Measurements from ENCODE around the gene LRP5. TPM values are rescaled to one million over a fixed set of nuclear protein-coding genes. Genes with fewer than 3 reads are reported as not detected.

Gene LRP5
- total RNA-seq, 1 donor from 2014 or later, result 15.1 TPM

DNA sequence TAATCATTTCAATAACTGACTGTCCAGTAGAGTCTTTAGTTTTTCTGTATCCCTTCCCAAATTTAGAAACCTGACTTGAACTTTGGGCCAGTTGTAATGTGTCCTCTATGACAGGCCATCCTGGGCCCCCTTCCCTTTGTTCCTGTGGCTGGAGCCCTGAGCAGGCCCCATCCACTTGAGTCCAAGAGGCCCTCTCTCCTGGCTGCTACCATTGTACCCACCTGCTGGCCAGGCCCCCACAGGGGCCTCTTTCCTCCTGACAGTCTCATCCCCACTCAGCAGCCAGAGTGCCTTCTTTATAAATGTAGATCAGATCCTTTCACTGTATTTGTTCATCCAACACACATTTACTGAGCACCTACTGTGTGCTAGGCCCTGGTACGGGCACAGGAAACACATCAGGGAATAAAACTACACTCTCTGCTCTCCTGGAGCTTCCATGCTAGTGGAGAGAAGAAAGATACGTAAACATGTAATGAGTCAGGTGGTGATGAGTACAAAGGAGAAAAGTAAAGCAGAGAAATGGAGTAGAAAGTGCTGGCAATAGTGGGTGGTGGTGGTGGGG lies 2.7 kb upstream of the LRP5 start:
- no peak for DNase-seq

DNA sequence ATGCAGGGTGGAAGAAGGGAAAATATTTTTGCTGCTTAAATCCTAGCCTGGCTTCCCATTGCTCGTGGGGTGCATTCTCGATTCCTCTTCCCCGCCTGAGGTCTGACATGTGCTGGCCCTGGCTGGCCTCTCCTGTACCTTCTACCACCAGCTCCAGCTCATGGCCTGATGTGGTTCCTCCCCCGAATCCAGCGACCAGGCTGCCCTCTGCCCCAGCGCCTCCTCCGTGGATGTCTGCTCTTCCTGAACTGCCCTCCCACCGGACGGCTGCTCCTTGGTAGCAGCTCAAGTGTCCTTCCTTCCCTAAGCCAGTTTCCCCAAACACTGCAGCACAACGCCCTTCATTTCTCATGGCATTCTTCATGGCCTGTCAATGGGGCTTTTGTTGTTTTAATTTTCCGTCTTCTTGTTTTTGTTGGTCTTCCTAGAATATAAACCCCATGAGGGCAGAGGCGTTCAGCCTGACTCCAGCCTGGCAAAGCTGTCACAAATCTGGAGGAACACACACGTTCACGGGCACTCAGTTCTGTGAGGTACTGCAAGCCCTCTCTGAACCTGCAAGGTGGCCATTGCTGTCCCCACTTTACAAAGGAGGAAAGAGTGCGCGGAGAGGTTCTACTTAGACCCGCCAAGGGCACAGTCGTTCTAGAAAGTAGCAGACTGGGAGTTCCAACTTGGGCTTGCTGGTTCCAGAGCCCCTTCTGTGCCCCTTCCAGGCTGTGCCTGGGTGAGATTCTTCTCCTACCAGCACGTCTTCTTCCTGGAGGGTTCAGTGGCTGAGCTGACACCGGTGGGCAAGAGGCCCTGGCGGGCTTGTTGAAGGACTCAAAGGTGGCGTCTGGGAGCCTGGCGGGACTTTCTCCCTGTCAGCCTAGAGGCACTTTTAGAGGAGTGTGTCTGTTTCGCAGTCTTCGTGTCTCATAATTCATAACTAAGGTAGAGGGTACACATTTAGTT lies 953 bp upstream of the LRP5 start:
- no peak for DNase-seq

- DNase-seq, result no peak
These were observed 586 bp downstream of the LRP5 start for GRCh38 chr11:68312780-68313573.

DNA sequence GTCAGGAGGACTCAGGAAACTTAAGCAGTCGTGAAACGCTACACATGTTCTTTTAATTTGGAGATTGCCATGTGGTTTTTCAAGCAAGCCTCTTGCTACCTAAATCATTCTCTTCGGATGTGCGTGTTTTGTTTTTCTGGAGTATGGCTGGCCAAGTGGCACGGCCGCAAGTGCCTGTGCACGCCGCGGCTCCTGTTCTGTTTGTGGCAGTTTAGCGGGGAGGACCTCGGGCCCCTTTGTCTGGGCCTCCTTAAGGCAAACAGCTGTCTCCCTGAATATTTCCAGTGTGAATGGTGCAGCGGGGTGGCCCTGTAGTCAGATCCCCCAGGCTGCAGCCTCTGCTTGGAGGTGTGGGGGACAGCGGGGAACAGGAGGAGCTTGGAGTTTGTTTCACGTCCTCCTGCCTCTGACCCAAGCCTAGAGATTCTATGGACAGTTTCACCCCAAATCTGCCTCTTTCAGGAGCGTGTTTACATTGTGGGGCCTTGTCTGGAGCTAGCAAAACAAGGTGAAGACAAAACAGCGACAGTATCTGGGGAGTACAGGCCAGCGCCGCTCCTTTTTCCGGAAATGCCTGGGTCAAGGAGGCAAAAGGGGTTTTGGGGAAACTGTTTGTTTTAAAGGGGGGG lies 1.3 kb downstream of the LRP5 start:
- DNase-seq, result no peak

DNA sequence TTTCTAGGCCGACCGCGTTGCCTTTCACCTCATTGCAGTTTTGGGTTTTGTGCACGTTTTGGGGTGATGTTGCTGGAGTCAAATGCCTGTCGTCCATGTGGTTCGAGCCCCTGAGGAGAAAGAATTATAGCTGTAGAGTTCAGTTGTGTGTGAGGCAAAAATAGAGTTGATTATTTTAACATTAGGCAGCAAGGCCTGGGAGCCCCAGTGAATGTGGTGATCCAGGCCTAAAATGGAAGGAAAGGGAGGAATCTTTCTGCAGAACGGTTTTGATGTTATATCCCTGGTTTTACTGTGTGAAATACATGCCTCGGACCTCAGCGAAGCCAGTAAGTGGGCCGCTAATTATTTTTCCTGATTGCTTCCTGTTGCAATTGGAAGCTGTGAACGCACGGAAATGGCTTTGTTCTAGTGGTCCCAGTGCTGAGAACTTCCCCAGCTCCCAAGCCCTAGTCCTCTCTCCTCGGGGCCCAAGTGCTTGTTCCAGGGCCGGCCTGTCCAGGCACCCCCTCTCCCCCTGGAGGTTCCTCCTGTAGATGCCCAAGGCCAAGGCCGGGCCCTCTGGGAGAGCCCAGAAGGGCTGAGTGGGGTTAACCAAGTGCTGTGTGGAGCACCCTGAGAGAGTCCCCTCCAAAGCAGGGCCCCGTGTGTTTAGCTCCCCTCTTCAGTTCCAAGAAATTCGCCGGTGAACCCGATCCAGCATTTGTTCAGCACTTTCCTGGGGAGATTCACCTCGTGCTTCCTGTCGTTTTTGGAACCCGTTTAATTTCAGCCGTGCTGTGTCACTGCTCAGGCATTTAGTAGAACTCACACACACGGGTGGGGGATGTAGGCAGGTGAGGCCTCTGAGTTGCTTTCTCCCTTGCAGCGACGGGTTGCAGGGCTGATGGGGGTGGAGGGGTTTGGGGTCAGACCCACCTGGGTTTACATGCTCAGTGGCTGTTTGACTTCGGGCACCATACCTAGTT lies 2.1 kb downstream of the LRP5 start:
- DNase-seq, result no peak

DNA sequence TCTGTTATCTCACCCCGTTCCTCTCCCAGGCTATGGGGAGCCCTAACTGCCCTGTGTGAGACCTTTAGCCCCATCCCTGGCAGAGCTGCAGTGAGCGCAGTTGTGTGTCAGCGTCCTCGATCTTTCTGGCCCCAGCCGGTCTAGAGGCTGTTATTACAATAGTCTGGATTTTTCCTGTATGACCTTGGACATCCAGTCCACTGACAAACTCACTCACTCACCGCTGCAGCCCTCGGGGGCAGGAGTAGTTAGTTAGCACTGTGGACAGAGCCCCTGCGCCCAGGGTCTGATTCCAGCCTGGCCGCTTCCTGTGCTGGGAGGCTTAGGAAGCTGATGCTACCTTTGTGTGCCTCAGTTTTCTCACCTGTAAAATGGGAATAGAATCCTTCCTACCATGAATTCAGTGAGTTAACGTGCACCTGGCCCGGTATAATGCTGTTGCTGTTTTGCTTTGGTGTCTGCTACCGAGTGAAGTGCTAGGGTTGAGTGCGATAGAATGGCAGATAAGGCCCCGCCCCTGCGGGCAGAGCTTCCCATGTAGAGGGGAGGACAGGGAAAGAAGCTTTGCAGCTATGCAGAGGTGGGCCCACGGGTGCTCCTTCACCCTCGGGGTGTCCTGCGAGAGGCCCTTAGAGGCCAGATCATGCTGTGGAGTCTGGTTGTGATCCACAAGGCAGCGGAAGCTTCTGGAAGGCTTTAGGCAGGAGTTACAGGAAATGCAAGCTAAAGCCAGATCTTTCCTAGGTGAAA lies 3.0 kb downstream of the LRP5 start:
- DNase-seq, result no peak

GRCh38 chr11:68317147-68317785 lies 4.9 kb downstream of the LRP5 start:
- DNase-seq, result no peak

GRCh38 chr11:68321293-68322051 lies 9.1 kb downstream of the LRP5 start:
- DNase-seq, result no peak

DNA sequence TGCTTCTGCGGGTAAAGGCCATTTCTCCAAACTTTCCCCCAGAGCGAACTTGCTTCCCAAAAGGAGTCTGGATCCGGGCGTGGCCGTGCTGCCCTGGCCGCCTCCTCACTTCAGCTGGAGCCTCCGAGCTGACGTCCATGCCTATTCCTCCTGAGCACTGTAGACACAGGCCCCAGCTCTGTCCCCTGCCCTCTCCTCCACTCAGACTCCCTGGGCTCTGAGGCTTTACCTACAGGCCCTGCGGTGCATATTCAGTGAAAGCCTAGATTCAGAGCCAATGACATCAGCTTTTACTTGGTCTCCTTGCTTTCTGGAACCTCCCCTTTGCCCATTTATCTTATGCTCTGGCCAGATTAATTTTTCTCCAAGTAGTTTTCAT lies 9.7 kb downstream of the LRP5 start:
- no peak for DNase-seq

DNA sequence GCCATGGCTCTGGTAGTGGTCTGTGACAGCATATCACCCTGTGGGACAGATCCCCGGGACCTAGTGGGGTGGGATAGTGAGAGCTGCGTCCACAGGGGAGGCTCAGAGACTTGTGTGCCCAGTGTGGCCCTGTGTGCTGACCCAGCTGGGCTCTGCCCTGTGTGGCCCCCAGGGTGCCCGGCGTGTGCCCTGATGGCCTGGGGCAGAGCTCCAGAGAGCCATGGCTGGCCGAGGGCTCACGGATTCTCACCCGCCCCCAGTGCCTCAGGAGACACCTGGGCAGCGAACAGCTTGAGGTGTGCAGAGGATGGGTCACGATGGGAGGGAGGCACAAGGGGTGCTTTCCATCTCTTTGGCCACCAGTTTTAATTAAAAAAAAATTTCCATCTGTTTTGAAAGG lies 11.8 kb downstream of the LRP5 start:
- no peak for DNase-seq

DNA sequence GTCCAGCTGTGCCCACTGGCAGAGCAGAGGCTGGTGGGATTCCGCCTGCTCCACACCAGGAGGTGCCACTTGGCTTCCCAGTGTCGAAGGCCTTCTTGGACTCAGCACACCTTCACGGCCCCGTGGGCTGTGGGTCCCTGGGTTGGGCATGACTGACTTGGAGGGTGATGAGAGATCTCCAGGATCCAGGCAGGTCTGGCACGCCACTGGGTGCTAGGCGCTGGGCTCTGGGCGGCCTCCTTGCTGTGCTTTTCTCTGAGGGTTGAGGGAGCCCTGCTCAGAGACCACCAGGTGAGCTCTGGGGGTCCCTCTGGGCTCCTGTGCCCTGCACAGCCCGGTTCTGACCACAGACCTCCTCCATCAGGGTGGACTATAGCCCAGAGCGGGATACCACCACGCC lies 12.3 kb downstream of the LRP5 start:
- no peak for DNase-seq

DNA sequence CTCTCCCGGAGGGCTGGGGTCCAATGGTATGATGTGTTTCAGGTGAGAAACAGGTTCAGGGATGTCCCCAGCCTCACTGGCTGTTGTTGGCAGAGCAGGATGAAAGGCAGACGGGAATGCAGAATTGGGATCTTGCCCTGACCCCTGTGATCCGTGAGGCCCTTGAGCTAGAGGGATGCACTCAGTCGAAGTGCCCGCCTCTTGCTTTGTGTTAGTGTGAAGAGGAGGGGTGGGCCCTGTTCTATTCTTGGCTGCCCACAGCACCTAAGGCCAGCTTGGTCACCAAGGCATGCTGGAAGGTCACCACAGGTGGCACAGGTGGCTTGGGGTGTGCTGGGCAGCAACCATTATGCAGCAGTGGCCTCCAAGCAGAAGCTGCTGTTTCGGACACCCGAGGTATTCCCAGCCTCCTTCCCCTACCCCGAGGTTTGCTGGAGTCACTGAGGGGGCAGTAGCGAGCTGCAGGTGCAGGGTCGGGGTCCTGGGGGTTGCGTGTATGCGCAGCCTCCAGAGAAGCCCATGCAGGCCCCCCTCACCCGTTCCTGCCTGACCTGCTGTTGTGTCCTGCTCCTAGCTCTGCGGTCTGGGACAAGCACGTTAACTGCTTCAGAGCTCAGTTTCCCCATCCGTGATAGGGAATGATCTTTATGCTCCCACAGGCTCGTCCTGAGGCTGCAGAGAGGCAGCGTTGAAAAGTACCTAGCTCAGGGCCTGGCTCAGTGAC lies 13.0 kb downstream of the LRP5 start:
- no peak for DNase-seq

GRCh38 chr11:68325907-68326220 lies 13.5 kb downstream of the LRP5 start:
- DNase-seq, result no peak

GRCh38 chr11:68326334-68327215 lies 14.2 kb downstream of the LRP5 start:
- no peak for DNase-seq

GRCh38 chr11:68327586-68328370 lies 15.4 kb downstream of the LRP5 start:
- no peak for DNase-seq

DNA sequence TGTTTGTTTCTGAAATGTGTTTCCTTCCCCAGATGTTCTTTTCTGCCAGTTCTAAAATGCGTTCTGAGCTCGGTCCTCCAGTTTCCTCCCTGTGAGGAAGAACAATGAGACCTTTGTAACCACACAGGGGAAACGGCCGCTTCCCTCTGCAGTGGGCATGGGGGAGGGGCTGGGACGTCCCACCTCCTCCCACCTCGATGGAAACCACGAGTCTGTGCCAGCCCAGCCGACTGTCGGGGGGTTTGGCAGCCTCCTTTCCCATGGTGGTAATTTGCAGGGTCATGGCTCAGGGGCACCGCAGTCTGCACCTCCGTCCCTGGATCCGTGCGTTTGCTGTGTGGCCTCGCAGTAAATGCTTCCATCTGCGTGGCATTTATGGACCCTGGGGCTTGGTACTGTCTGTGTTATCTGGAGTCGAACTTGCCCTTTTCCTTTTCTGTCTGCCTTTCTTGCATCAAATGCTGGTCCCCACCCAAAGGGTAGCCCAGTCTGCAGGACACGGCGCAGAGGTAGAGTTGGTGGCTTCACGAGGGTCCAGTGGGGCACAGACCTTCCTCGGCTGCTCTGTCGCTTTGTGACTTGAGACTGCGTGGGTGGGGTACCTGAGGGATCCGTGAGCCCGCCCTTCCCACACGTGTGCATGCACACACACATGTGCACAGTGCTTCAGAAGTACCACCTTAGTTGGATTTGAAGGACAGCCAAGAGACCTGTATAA lies 16.1 kb downstream of the LRP5 start:
- DNase-seq, result peak; percentile 30
